Measurements from ENCODE around the gene NLGN1.

NLGN1 gene

DNA sequence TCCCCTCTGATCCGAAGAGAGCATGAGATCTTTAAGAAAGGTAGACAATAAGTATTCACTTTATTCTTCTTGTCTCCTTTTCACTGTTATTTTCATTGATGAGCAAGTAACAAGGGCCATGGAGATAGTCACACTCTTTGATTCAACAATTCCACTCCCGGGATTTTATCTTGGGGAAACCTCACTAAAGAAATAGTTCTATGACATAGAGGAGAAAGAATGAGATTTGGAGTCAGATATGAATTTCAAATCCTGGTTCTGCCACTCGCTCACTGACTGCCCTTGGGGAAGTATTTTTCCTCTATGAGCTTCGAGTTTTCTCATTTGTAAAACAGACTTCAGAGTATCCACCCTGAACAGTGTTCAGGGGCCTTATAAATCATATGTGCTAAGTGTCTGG, 514.6 kb downstream of the NLGN1 start:
- TF ChIP-seq, protein P1, sequence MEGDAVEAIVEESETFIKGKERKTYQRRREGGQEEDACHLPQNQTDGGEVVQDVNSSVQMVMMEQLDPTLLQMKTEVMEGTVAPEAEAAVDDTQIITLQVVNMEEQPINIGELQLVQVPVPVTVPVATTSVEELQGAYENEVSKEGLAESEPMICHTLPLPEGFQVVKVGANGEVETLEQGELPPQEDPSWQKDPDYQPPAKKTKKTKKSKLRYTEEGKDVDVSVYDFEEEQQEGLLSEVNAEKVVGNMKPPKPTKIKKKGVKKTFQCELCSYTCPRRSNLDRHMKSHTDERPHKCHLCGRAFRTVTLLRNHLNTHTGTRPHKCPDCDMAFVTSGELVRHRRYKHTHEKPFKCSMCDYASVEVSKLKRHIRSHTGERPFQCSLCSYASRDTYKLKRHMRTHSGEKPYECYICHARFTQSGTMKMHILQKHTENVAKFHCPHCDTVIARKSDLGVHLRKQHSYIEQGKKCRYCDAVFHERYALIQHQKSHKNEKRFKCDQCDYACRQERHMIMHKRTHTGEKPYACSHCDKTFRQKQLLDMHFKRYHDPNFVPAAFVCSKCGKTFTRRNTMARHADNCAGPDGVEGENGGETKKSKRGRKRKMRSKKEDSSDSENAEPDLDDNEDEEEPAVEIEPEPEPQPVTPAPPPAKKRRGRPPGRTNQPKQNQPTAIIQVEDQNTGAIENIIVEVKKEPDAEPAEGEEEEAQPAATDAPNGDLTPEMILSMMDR (IDR thresholded peaks at IDR 0.05; ENCODE audit: low read length, missing control alignments) = no peak
- H3K4me3 ChIP-seq (replicated peaks; ENCODE audit: low read depth, low read length) = no peak overlapping the region
- no peak for DNase-seq (ENCODE audit: low read depth)

DNA sequence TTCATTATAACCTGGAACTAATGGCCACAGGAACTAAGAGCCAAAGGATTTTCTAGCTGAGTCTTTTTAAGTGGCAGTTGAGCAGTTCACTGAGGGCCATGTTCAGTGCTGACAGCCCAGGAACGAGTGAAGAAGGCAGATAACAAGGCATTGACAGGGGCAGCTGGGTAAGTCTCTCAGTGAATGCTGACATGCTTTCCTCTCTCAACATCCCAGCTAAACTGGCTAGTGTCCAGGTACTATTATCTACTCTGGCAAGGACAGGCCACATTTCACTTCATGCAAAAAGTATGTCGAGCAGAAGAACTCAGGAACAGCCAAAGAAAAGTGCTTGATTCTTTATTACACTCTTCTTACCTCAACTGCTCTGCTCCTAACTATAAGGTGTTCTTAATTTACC, 515.9 kb downstream of the NLGN1 start:
- no peak overlapping the region for H3K4me3 ChIP-seq (replicated peaks; ENCODE audit: low read depth, low read length)
- DNase-seq (ENCODE audit: low read depth) = peak; percentile 62
- TF ChIP-seq, protein P1 (IDR thresholded peaks at IDR 0.05; ENCODE audit: low read length, missing control alignments) = no peak

DNA sequence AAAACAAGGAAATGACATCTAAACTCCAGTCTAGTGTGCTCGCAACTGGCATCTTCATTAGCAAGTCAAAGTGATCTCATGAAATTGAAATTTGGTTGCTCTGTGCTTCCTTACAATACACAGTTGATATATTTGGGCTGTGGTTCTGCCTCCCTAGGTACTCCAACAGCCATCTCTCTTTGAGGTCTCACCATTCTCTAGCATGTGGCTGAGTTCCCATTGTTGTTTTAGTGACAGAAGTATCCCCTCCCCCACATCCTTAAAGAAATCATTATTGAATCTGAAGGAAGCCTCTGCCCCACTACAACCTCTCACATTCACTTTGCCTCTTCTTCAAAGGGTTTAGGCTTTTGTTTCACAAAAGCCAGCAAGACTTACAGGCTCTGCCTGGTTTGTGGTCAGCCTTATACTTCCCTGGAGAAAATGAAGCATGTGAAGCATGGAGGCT, 516.5 kb downstream of the NLGN1 start:
- H3K4me3 ChIP-seq (replicated peaks; ENCODE audit: low read depth, low read length) = no peak overlapping the region
- no peak for DNase-seq (ENCODE audit: low read depth)
- TF ChIP-seq, protein P1 (IDR thresholded peaks at IDR 0.05; ENCODE audit: low read length, missing control alignments) = no peak

DNA sequence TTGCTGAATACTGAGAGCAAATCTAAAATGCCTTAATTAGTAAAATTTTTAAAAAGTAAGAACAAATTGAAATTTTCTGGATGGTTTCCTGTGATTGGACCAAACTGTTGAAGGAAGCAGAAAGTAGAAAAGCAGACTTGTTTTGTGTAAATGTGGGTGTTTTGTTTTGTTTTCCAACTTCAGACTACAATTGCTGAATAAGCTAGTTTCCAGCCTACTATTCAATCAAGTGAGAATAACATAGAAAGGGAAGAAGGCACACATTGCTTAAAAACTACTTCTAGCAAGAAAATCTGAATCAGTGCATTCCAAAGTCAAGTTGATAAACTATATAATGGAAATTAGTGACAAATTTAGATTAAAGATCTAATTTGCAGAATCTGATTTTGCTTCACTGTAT, 519.3 kb downstream of the NLGN1 start:
- no peak overlapping the region for H3K4me3 ChIP-seq (replicated peaks; ENCODE audit: low read depth, low read length)
- no peak for DNase-seq (ENCODE audit: low read depth)
- TF ChIP-seq, protein P1 (IDR thresholded peaks at IDR 0.05; ENCODE audit: low read length, missing control alignments) = no peak

DNA sequence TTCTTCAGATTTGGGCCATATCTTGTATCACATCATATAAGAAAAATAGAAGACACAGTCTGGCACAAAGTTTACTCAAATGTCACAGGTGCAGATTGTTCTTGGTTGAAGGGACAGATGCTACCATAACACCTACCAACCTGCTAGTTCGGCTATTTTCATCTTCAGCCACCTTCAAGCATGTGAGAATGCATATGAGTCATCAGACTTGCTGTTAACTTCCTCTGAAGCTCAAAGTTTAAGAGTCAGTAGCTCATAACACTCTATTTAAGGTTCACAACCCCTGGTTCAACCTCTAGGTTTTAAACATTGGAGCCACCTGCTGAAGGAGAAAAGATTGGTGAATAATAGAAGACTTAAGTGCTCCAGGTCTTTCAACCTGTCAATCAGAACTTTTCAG, 522.8 kb downstream of the NLGN1 start:
- DNase-seq (ENCODE audit: low read depth) = no peak
- TF ChIP-seq, protein P1 (IDR thresholded peaks at IDR 0.05; ENCODE audit: low read length, missing control alignments) = no peak
- H3K4me3 ChIP-seq (replicated peaks; ENCODE audit: low read depth, low read length) = no peak overlapping the region

DNA sequence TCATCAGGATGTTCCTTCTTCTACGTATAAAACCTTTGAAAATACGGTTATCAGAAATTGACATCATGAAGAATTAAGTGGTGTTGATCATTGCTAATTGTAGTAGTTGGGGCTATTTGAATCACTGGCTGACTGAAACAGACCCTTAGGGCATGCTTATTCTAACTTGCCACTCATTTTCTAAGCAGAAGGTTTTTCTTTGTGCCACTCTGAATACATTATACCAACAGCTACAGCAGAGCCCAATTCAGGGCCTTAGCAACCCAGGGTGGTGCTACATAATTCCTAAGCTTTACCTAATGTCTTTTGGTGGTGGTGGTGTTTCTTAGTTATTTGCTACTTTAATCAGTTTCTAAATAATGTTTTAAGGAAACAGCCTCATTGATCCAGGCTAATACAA, 524.2 kb downstream of the NLGN1 start:
- DNase-seq (ENCODE audit: low read depth) = no peak
- no peak overlapping the region for H3K4me3 ChIP-seq (replicated peaks; ENCODE audit: low read depth, low read length)
- TF ChIP-seq, protein P1 (IDR thresholded peaks at IDR 0.05; ENCODE audit: low read length, missing control alignments) = no peak

DNA sequence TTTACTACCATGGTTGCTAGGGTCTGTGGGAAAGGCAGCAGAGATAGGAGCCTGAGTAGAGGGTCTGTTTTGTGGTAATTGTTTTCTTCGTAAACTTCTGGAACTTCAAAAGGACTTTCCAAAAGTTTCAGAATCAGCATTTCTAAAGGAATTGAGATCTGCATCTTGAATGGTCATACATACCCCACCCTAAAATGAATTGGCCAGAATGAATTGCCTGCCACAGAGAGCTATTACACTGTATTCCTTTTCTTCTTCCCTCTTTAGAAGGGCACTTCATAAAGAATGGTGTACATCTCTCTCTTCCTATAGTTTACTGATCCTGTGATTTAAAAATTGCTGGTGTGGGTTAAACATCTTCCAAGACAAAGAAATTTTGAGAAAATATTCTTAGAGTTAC, 525.7 kb downstream of the NLGN1 start:
- H3K4me3 ChIP-seq (replicated peaks; ENCODE audit: low read depth, low read length) = no peak overlapping the region
- no peak for DNase-seq (ENCODE audit: low read depth)
- TF ChIP-seq, protein P1 (IDR thresholded peaks at IDR 0.05; ENCODE audit: low read length, missing control alignments) = no peak

All from fibroblast of pulmonary artery (primary cell).